K562 (cell line): ENCODE measurements around the gene ZNF556. TPM values are rescaled to one million over a fixed set of nuclear protein-coding genes. Genes with fewer than 3 reads are reported as not detected.

ENCODE experiments used
- ATAC-seq: fragments of 200-7000 bp; cut with Tn5 transposase; 3 replicates; pipeline ENCODE4 v1.9.1; 2020; ENCODE audit warnings: moderate library complexity
- BruUV-seq: library from RNA; stranded (reverse); fragments of 400-500 nt; replicated peaks from 2 replicates; lab custom pipeline; 2021; lab: Mats Ljungman, UMichigan
- CTCF ChIA-PET: fragments of 300-600 bp; formaldehyde crosslinking; extraction: SDS; loops from one replicate; lab custom pipeline; 2021; ENCODE audit warnings: low intra/inter-chr PET ratio; lab: Yijun Ruan, JAX
- POLR2A ChIA-PET: fragments of 300-600, 350-650 bp; sonication (Branson Sonifier 250); formaldehyde crosslinking; extraction: SDS; loops from one replicate; lab custom pipeline; 2021; ENCODE audit warnings: antibody characterized with exemption, inconsistent platforms; lab: Yijun Ruan, JAX
- DNase-seq, 4 experiments: peaks; one replicate each; pipeline versions ENCODE4 v3.0.0 to v3.0.0-alpha.2; 2011 to 2018; ENCODE audit warnings: low spot score in 3 of 4, mixed read lengths in 3 of 4; ENCODE audit errors: extremely low read depth in 1 of 4
- FAIRE-seq: peaks from 2 replicates; lab custom pipeline; 2011; peaks lifted over from hg19 to GRCh38; lab: Jason Lieb, UNC
- H2AFZ ChIP-seq: 2 replicates; pipeline ENCODE4 v1.6.0; 2011; ENCODE audit warnings: low read depth, low read length, control low read depth, inconsistent platforms
- H3K27ac ChIP-seq: fragments of 200-600 bp; 3 replicates; pipeline ENCODE4 v1.8.0; 2011; ENCODE audit warnings: low read depth, mild to moderate bottlenecking, control low read depth, inconsistent platforms, low read length, moderate library complexity, mixed read lengths; ENCODE audit errors: extremely low read depth
- H3K27me3 ChIP-seq, 2 experiments: fragments of 300-600 bp in 1 of 2; 2 replicates in 1 of 2; 3 replicates in 1 of 2; pipeline versions ENCODE4 v1.6.0 to v1.8.0; 2011; ENCODE audit warnings: inconsistent platforms in 2 of 2, low read length in 2 of 2, mild to moderate bottlenecking in 1 of 2, mixed read lengths in 1 of 2, moderate library complexity in 1 of 2; ENCODE audit not compliant: control insufficient read depth in 2 of 2, insufficient read depth in 2 of 2
- H3K36me3 ChIP-seq: fragments of 300-600 bp; 3 replicates; pipeline ENCODE4 v1.8.0; 2011; ENCODE audit warnings: mild to moderate bottlenecking, low read length, inconsistent platforms; ENCODE audit not compliant: control insufficient read depth, insufficient read depth
- H3K4me1 ChIP-seq, 2 experiments: fragments of 200-600 bp in 1 of 2; replicated peaks in 1 of 2; 2 replicates in 1 of 2; 3 replicates in 1 of 2; pipeline versions ENCODE4 v1.5.1 to v1.8.0; 2011; ENCODE audit warnings: inconsistent platforms in 2 of 2, low read length in 2 of 2, mild to moderate bottlenecking in 1 of 2, mixed read lengths in 1 of 2, moderate library complexity in 1 of 2; ENCODE audit not compliant: control insufficient read depth in 2 of 2, insufficient read depth in 2 of 2
- H3K4me2 ChIP-seq: 2 replicates; pipeline ENCODE4 v1.6.1; 2011; ENCODE audit warnings: low read length, control low read depth, inconsistent platforms, mixed read lengths; ENCODE audit not compliant: insufficient read depth
- H3K4me3 ChIP-seq: fragments of 200-600 bp; sonication (generic), shearing (Covaris generic); 2 replicates; pipeline ENCODE4 v1.5.1; 2016; ENCODE audit warnings: control low read depth, inconsistent platforms
- H3K79me2 ChIP-seq: fragments of 200-600 bp; 3 replicates; pipeline ENCODE4 v1.8.0; 2011; ENCODE audit warnings: low read length, inconsistent platforms; ENCODE audit not compliant: control insufficient read depth, insufficient read depth
- H3K9ac ChIP-seq, 2 experiments: 2 replicates each; pipeline versions ENCODE4 v1.6.0 to v1.6.1; 2011; ENCODE audit warnings: low read depth in 2 of 2, low read length in 2 of 2, control low read depth in 1 of 2, inconsistent platforms in 1 of 2, mild to moderate bottlenecking in 1 of 2, mixed read lengths in 1 of 2; ENCODE audit not compliant: insufficient read depth in 1 of 2
- H3K9me1 ChIP-seq: one replicate; pipeline ENCODE4 v1.6.0; 2011; ENCODE audit warnings: inconsistent platforms, mild to moderate bottlenecking, low read length, moderate library complexity; ENCODE audit not compliant: control insufficient read depth, insufficient read depth
- H3K9me3 ChIP-seq: replicated peaks from 2 replicates; pipeline ENCODE4 v1.5.1; 2011; ENCODE audit warnings: low read depth, low read length, inconsistent platforms; ENCODE audit not compliant: control insufficient read depth, insufficient read depth
- H4K20me1 ChIP-seq: replicated peaks from 2 replicates; pipeline ENCODE4 v1.6.1; 2011; ENCODE audit warnings: low read length, inconsistent platforms, mixed read lengths; ENCODE audit not compliant: control insufficient read depth, insufficient read depth
- CEBPZ ChIP-seq: fragments of 150-350 bp; IDR thresholded peaks from 2 replicates; pipeline ENCODE4 v1.6.1; 2014; ENCODE audit warnings: low read depth, mild to moderate bottlenecking, low read length, borderline replicate concordance
- CHD2 ChIP-seq: IDR thresholded peaks from 2 replicates; pipeline ENCODE4 v1.6.1; 2011; ENCODE audit warnings: low read depth, low read length
- HNRNPLL ChIP-seq: fragments of 200-400 bp; formaldehyde crosslinking; IDR thresholded peaks from 2 replicates; pipeline ENCODE4 v1.6.1; 2017; ENCODE audit warnings: low read length, low read depth, mild to moderate bottlenecking; ENCODE audit not compliant: poor library complexity, severe bottlenecking
- MAZ ChIP-seq, 2 experiments: fragments of 450-650 bp in 1 of 2; sonication (generic) in 1 of 2; formaldehyde crosslinking; IDR thresholded peaks in 1 of 2; conservative IDR thresholded peaks in 1 of 2; 2 replicates each; pipeline versions ENCODE4 v1.4.0 to v1.5.0; 2020; ENCODE audit warnings: mild to moderate bottlenecking in 1 of 2, missing genetic modification reagents in 1 of 2
- MXD1 ChIP-seq: fragments of 250-450 bp; sonication (Bioruptor Pico); IDR thresholded peaks from 2 replicates; pipeline ENCODE4 v1.8.0; 2021; ENCODE audit warnings: borderline replicate concordance, mild to moderate bottlenecking, moderate library complexity; ENCODE audit not compliant: poor library complexity, severe bottlenecking
- ZNF253 ChIP-seq: fragments of 250-450 bp; sonication (Bioruptor Pico); conservative IDR thresholded peaks from 2 replicates; pipeline ENCODE4 v1.6.1; 2021; ENCODE audit warnings: mild to moderate bottlenecking
- WGBS: fragments of 100-300 bp; shearing (Covaris generic); methylation state at CpG from one replicate; pipeline ENCODE4 v1.1.6; 2016; ENCODE audit warnings: low coverage, mixed read lengths; ENCODE audit not compliant: insufficient coverage; ENCODE audit errors: missing lambda C conversion rate; 5-methylcytosine and 5-hydroxymethylcytosine counted together
- in situ Hi-C: fragments of 300-500 bp; cut with MboI; formaldehyde crosslinking; loops from 4 replicates; pipeline ENCODE4 v1.15.0; 2018; ENCODE audit warnings: inconsistent platforms, mixed read lengths
- intact Hi-C: fragments of 100-400 bp; cut with micrococcal nuclease; formaldehyde crosslinking; loops from 2 replicates; pipeline ENCODE4 v1.14.2; 2022
- polyA plus RNA-seq, 8 experiments: library from polyadenylated mRNA; depleted of rRNA in 4 of 8; stranded (reverse) in 5 of 8; unstranded in 3 of 8; fragments of >200 nt; fragmentation: Nextera tagmentation in 2 of 8; fragmentation: Illumina TruSeq in 1 of 8; extraction: Ambion mirVana in 2 of 8; extraction: Trizol in 1 of 8; gene quantifications; 2 replicates each; pipeline versions ENCODE4 v1.2.1 to v1.2.3, GENCODE V29; 2011 to 2014; ENCODE audit warnings: inconsistent platforms in 1 of 8, missing spikeins in 1 of 8
- total RNA-seq, 7 experiments: library from RNA; depleted of rRNA in 6 of 7; stranded (reverse); fragments of >200 nt in 6 of 7; fragmentation: Illumina TruSeq in 2 of 7; extraction: Trizol in 2 of 7; gene quantifications; 2 replicates each; pipeline versions ENCODE4 v1.2.1 to v1.2.3, GENCODE V29; 2011 to 2021; ENCODE audit warnings: low replicate concordance in 1 of 7
- TF ChIP-seq, protein P1 (sequence below): fragments of 250-450 bp; sonication (Bioruptor Pico); IDR thresholded peaks from 2 replicates; pipeline ENCODE4 v1.5.0; 2021
- TF ChIP-seq, protein P2 (sequence below): sonication (generic); formaldehyde crosslinking; IDR thresholded peaks from 2 replicates; pipeline ENCODE4 v1.8.0; 2023; ENCODE audit warnings: missing genetic modification reagents, mild to moderate bottlenecking, borderline replicate concordance

The ZNF556 gene
- total and polyA plus RNA-seq, 9 of the 15 experiments (the other 6 are each of a cell fraction or from before 2014, with no cell fraction given) = 0.01 to 0.36 (median 0.10) TPM; not detected in 1

DNA sequence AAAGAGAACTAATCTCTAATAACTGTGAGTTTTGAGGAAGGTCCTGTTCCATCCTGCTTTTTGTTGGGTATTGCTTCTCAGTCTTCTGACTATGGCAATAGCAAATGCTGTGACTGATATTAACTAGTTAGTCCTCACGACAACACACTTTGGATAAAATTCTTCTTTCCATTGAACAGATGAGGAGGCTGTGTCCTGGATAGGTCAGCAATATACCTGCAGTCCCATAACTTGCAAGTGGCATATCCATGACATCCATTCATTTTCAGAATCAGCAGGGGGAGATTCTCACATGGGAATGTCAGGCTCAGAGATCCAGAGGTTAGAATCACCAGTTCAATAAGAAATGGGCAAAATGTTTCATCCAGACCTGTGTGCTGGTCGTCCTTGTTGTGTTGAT, 40.1 kb upstream of the ZNF556 start (continued):
- TF ChIP-seq MAZ (CRISPR knock-in tag; conservative IDR thresholded peaks at IDR 0.05 in 1 of 2, IDR thresholded peaks at IDR 0.05 in 1 of 2) = no peak
- TF ChIP-seq, protein P1, sequence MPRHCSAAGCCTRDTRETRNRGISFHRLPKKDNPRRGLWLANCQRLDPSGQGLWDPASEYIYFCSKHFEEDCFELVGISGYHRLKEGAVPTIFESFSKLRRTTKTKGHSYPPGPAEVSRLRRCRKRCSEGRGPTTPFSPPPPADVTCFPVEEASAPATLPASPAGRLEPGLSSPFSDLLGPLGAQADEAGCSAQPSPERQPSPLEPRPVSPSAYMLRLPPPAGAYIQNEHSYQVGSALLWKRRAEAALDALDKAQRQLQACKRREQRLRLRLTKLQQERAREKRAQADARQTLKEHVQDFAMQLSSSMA = no peak

DNA sequence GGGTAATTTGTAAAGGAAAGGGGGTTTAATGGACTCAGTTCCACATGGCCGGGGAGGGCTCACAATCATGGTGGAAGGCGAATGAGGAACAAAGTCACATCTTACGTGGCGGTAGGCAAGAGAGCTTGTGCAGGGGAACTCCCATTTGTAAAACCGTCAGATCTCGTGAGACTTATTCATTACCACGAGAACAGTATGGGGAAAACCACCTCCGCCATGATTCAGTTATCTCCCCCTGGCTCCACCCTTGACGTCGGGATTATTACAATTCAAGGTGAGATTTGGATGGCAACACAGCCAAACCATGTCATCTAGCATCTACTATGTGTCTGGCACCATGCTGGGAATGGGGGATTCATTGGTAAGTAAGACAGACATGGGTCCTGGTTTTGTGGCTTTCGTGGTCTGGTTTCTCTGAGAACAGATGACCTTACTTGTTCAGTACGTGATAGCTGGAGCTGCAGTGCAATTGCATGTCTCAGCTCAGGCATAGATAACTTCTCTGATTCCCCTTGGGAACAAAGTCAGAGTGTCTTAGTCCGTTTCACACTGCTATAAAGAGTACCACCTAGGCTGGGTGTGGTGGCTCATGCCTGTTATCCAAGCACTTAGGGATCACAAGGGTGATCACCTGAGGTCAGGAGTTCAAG, 39.2 kb upstream of the ZNF556 start:
- no peaks in the 10 kb centered on the region; a peak in 1 of 5 replicates for H3K4me1 ChIP-seq
- H3K4me3 ChIP-seq = no peak overlapping the region
- no peak overlapping the region for H3K27ac ChIP-seq
- no peak overlapping the region for H3K9ac ChIP-seq
- DNase-seq (no peak), ATAC-seq (no peak), FAIRE-seq (no peak)
- in situ Hi-C loops (no loop called here), intact Hi-C loops (no loop called here)
- no peak overlapping the region for H2AFZ ChIP-seq
- no peaks in the 10 kb centered on the region for H3K36me3 ChIP-seq
- WGBS = 42% methylated on average over 12 of the region's 13 CpGs
- H3K27me3 ChIP-seq = no peaks in the 10 kb centered on the region
- no TSS peak for BruUV-seq
- H3K9me3 ChIP-seq = peaks cover 3% of the 10 kb centered on the region
- CTCF ChIA-PET = no interaction called here
- no peak overlapping the region for H3K4me2 ChIP-seq
- H3K79me2 ChIP-seq = no peaks in the 10 kb centered on the region
- POLR2A ChIA-PET = no interaction called here
- H4K20me1 ChIP-seq = no peaks in the 10 kb centered on the region
- H3K9me1 ChIP-seq = no peaks in the 10 kb centered on the region
- TF ChIP-seq, protein P2, sequence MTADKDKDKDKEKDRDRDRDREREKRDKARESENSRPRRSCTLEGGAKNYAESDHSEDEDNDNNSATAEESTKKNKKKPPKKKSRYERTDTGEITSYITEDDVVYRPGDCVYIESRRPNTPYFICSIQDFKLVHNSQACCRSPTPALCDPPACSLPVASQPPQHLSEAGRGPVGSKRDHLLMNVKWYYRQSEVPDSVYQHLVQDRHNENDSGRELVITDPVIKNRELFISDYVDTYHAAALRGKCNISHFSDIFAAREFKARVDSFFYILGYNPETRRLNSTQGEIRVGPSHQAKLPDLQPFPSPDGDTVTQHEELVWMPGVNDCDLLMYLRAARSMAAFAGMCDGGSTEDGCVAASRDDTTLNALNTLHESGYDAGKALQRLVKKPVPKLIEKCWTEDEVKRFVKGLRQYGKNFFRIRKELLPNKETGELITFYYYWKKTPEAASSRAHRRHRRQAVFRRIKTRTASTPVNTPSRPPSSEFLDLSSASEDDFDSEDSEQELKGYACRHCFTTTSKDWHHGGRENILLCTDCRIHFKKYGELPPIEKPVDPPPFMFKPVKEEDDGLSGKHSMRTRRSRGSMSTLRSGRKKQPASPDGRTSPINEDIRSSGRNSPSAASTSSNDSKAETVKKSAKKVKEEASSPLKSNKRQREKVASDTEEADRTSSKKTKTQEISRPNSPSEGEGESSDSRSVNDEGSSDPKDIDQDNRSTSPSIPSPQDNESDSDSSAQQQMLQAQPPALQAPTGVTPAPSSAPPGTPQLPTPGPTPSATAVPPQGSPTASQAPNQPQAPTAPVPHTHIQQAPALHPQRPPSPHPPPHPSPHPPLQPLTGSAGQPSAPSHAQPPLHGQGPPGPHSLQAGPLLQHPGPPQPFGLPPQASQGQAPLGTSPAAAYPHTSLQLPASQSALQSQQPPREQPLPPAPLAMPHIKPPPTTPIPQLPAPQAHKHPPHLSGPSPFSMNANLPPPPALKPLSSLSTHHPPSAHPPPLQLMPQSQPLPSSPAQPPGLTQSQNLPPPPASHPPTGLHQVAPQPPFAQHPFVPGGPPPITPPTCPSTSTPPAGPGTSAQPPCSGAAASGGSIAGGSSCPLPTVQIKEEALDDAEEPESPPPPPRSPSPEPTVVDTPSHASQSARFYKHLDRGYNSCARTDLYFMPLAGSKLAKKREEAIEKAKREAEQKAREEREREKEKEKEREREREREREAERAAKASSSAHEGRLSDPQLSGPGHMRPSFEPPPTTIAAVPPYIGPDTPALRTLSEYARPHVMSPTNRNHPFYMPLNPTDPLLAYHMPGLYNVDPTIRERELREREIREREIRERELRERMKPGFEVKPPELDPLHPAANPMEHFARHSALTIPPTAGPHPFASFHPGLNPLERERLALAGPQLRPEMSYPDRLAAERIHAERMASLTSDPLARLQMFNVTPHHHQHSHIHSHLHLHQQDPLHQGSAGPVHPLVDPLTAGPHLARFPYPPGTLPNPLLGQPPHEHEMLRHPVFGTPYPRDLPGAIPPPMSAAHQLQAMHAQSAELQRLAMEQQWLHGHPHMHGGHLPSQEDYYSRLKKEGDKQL (CRISPR knock-in tag) = no peak
- TF ChIP-seq ZNF253 (CRISPR knock-in tag) (no peak), MXD1 (CRISPR knock-in tag) (no peak), HNRNPLL (no peak), CHD2 (peak; percentile 75), CEBPZ (no peak)
